ENCODE measurements around the gene ITPRID1. TPM values are rescaled to one million over a fixed set of nuclear protein-coding genes. Genes with fewer than 3 reads are reported as not detected.

The ITPRID1 gene
- total RNA-seq, 1 experiment from 2014 or later, result not detected

GRCh38 chr7:31478721-31479120, 35.2 kb upstream of the ITPRID1 start:
- no TSS peak for BruUV-seq (replicated peaks)
- intact Hi-C loops (cut with micrococcal nuclease), result no loop called here

DNA sequence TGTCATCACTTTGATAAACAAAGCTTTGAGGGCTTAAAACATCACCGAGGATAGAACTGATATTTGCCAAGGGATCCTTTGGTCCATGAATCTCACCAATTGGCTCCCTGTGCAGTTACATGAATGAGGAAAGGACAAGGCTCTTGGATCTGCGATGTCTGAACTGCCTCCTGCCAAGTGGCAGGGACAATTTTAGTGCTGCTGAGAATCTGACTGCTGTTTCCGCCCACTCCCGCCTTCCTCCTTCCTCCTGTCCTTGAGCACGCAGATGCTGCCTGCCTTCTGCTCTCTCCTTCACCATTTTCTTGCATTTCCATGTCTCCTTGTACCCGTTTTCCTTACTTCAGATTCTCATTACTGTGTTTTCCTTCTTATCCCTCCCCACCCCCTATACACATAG, 26.8 kb upstream of the ITPRID1 start:
- H3K36me3 Mint-ChIP-seq (ENCODE audit: insufficient read depth, unreplicated experiment), result no peaks in the 10 kb centered on the region
- peaks cover 5% of the 10 kb centered on the region for H3K9me3 Mint-ChIP-seq (ENCODE audit: unreplicated experiment)
- DNase-seq (ENCODE audit: unreplicated experiment), result no peak
- ChIA-PET POLR2A (no interaction called here), CTCF (interaction anchor here (0.5 to 3.6 kb wide), 7 partner anchors 9 to 514 kb away, joined by 3 to 28 read pairs (median 3); no protein-coding TSS in a partner anchor)
- no peaks in the 10 kb centered on the region for H3K4me1 Mint-ChIP-seq (ENCODE audit: insufficient read depth, unreplicated experiment)
- no peak for TF ChIP-seq CTCF (IDR thresholded peaks at IDR 0.05; ENCODE audit: unreplicated experiment)
- H3K27ac Mint-ChIP-seq (ENCODE audit: low read depth, unreplicated experiment), result no peak overlapping the region
- intact Hi-C loops (cut with micrococcal nuclease), result no loop called here
- BruUV-seq (replicated peaks), result no TSS peak
- H3K27me3 Mint-ChIP-seq (ENCODE audit: insufficient read depth, unreplicated experiment), result no peaks in the 10 kb centered on the region
- no peak overlapping the region for H3K4me3 Mint-ChIP-seq (ENCODE audit: unreplicated experiment)

More at GRCh38 chr7:31478721-31479120, 35.2 kb upstream of the ITPRID1 start:
- Mint-ChIP-seq H3K9me3 (ENCODE audit: unreplicated experiment) (peaks cover 7% of the 10 kb centered on the region), H3K4me1 (ENCODE audit: insufficient read depth, unreplicated experiment) (no peaks in the 10 kb centered on the region), H3K27me3 (ENCODE audit: insufficient read depth, unreplicated experiment) (peaks cover 19% of the 10 kb centered on the region), H3K4me3 (ENCODE audit: unreplicated experiment) (no peak overlapping the region), H3K36me3 (ENCODE audit: insufficient read depth, unreplicated experiment) (no peaks in the 10 kb centered on the region), H3K27ac (ENCODE audit: low read depth, unreplicated experiment) (no peak overlapping the region)
- no peak for DNase-seq (ENCODE audit: unreplicated experiment)
- CTCF ChIA-PET, result interaction anchor here (3.3 to 4.4 kb wide), 2 partner anchors 10 to 35 kb away, joined by 10 to 18 read pairs; no protein-coding TSS in a partner anchor
- POLR2A ChIA-PET, result no interaction called here
- TF ChIP-seq CTCF (IDR thresholded peaks at IDR 0.05; ENCODE audit: unreplicated experiment), result no peak

DNA sequence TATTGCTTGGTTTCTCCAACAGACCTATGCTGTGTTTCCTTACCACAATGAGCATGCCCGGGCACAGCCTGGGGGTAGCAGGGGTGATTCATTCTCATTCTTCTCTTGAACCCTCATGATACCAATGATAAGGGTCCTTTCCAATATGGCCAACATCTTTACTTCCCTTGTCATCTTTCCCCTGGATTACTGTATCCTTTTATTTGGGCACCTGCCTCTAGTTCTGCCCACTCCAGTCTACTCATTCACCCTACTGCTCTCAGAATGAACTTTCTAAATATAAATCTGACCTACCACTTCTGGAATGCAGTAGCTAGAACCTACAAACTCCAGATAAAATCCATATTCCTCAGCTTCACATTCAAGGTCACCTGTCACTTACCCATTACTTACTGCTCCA, 26.4 kb upstream of the ITPRID1 start:
- CTCF ChIA-PET, result interaction anchor here (0.5 to 3.6 kb wide), 7 partner anchors 10 to 514 kb away, joined by 3 to 28 read pairs (median 3); no protein-coding TSS in a partner anchor
- intact Hi-C loops (cut with micrococcal nuclease), result no loop called here

More for the DNA sequence above, 26.4 kb upstream of the ITPRID1 start:
- H3K27me3 Mint-ChIP-seq (ENCODE audit: insufficient read depth, unreplicated experiment), result no peaks in the 10 kb centered on the region
- no peaks in the 10 kb centered on the region for H3K4me1 Mint-ChIP-seq (ENCODE audit: insufficient read depth, unreplicated experiment)
- no peak for DNase-seq (ENCODE audit: unreplicated experiment)
- no peak overlapping the region for H3K4me3 Mint-ChIP-seq (ENCODE audit: unreplicated experiment)
- no peak for TF ChIP-seq CTCF (IDR thresholded peaks at IDR 0.05; ENCODE audit: unreplicated experiment)
- H3K27ac Mint-ChIP-seq (ENCODE audit: low read depth, unreplicated experiment), result no peak overlapping the region
- no peaks in the 10 kb centered on the region for H3K36me3 Mint-ChIP-seq (ENCODE audit: insufficient read depth, unreplicated experiment)
- H3K9me3 Mint-ChIP-seq (ENCODE audit: unreplicated experiment), result peaks cover 5% of the 10 kb centered on the region
- no TSS peak for BruUV-seq (replicated peaks)
- POLR2A ChIA-PET, result no interaction called here
